IPS DF 4.7 (cell line): ENCODE results near the gene PALLD.

Experiments
- DNase-seq: peaks from one replicate; pipeline ENCODE4 v3.0.0-alpha.2; 2013; ENCODE audit warnings: low spot score; ENCODE audit errors: extremely low read depth

PALLD gene

GRCh38 chr4:168621806-168622589 is 125.1 kb downstream of the PALLD start:
- no peak for DNase-seq

GRCh38 chr4:168622600-168622999 is 125.7 kb downstream of the PALLD start:
- DNase-seq, result no peak

- DNase-seq, result no peak
These were observed 126.2 kb downstream of the PALLD start for GRCh38 chr4:168623011-168623410.

- DNase-seq, result no peak
These were observed 126.6 kb downstream of the PALLD start for GRCh38 chr4:168623484-168623883.

- DNase-seq, result no peak
These were observed 131.4 kb downstream of the PALLD start for GRCh38 chr4:168628251-168628650.

- no peak for DNase-seq
These were observed 132.7 kb downstream of the PALLD start for GRCh38 chr4:168629566-168629965.

GRCh38 chr4:168630445-168631187 is 133.8 kb downstream of the PALLD start:
- DNase-seq, result no peak

- no peak for DNase-seq
These were observed 134.7 kb downstream of the PALLD start for GRCh38 chr4:168631241-168632162.

GRCh38 chr4:168632301-168632725 is 135.5 kb downstream of the PALLD start:
- DNase-seq, result no peak

- no peak for DNase-seq
These were observed 136.2 kb downstream of the PALLD start for GRCh38 chr4:168633064-168633463.

- DNase-seq, result no peak
These were observed 136.6 kb downstream of the PALLD start for GRCh38 chr4:168633496-168633895.

- no peak for DNase-seq
These were observed 137.5 kb downstream of the PALLD start for GRCh38 chr4:168634276-168634802.

GRCh38 chr4:168636040-168636439 is 139.2 kb downstream of the PALLD start:
- DNase-seq, result no peak

- DNase-seq, result no peak
These were observed 139.8 kb downstream of the PALLD start for GRCh38 chr4:168636506-168637196.

GRCh38 chr4:168637872-168638756 is 141.3 kb downstream of the PALLD start:
- DNase-seq, result no peak

- no peak for DNase-seq
These were observed 143.1 kb downstream of the PALLD start for GRCh38 chr4:168639914-168640313.

GRCh38 chr4:168641811-168642140 is 144.9 kb downstream of the PALLD start:
- DNase-seq, result no peak

GRCh38 chr4:168642591-168642990 is 145.7 kb downstream of the PALLD start:
- no peak for DNase-seq

GRCh38 chr4:168643111-168643795 is 146.4 kb downstream of the PALLD start:
- no peak for DNase-seq
